ENCODE measurements around the gene NRTN. TPM values are rescaled to one million over a fixed set of nuclear protein-coding genes. Genes with fewer than 3 reads are reported as not detected.

The NRTN gene
- total RNA-seq, 3 donors from 2014 or later (not counting 1 experiment from before 2014, with no cell fraction given) = 0.33 to 0.34 TPM; not detected in 1

DNA sequence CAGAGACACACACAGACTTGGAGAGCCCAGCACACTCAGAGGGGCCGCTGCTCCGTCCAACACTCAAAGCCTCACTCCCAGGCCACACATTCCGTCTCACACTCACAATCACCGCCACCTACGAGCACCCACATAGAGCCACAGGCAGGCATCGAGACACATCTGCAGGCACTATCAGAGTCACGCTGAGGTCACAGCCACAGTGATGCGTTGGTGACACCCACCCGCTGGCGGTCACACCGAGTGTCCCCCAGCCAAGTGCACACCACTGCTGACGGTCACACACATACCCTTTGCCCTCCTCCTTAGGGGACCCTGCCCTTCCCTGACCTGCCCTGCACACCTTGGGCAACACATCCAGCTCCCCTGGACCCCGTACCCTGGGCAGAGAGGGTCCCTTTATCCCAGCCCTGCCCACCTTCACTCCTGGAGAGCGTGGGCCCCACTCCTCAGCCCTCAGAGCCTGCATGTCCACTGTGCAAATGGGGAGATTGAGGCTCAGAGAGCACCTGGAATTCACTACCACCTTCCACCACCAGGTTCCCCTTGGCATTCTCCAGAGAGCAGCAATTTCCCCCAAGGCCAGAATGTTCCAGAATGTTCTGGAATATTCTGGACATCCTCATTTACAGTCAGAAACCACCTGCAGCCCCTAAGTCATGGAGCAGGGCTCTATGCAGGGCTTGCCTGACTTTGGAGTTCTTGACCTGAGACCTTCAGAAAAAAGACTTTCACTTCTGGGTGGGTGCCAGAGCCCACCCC, 60.0 kb downstream of the NRTN start:
- H3K36me3 ChIP-seq (ENCODE audit: control insufficient read depth, insufficient read depth, low read length) = no peaks in the 10 kb centered on the region
- peaks cover 19 to 23% of the 10 kb centered on the region in 2 donors for H3K4me1 Mint-ChIP-seq
- intact Hi-C loops (cut with micrococcal nuclease) = no loop called here
- WGBS (ENCODE audit: insufficient coverage) = 71% methylated on average over 14 of the region's 14 CpGs
- TF ChIP-seq, protein P1, sequence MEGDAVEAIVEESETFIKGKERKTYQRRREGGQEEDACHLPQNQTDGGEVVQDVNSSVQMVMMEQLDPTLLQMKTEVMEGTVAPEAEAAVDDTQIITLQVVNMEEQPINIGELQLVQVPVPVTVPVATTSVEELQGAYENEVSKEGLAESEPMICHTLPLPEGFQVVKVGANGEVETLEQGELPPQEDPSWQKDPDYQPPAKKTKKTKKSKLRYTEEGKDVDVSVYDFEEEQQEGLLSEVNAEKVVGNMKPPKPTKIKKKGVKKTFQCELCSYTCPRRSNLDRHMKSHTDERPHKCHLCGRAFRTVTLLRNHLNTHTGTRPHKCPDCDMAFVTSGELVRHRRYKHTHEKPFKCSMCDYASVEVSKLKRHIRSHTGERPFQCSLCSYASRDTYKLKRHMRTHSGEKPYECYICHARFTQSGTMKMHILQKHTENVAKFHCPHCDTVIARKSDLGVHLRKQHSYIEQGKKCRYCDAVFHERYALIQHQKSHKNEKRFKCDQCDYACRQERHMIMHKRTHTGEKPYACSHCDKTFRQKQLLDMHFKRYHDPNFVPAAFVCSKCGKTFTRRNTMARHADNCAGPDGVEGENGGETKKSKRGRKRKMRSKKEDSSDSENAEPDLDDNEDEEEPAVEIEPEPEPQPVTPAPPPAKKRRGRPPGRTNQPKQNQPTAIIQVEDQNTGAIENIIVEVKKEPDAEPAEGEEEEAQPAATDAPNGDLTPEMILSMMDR (IDR thresholded peaks at IDR 0.05) = no peak
- H3K27me3 ChIP-seq (ENCODE audit: control insufficient read depth, insufficient read depth, low read length) = no peaks in the 10 kb centered on the region
- no peaks in the 10 kb centered on the region for H3K9me3 ChIP-seq (ENCODE audit: control insufficient read depth, insufficient read depth, low read length)
- peak overlapping the region; percentile 83 to 87 for H3K27ac Mint-ChIP-seq
- H3K4me3 Mint-ChIP-seq = peak overlapping the region; percentile 73
- peaks cover 24% of the 10 kb centered on the region for H3K4me1 ChIP-seq (ENCODE audit: control insufficient read depth, insufficient read depth, low read length)
- H3K9me3 Mint-ChIP-seq = no peaks in the 10 kb centered on the region
- peak overlapping the region; percentile 55 for H3K27ac ChIP-seq (ENCODE audit: low read length)
- ATAC-seq = peak; percentile 38 to 59 (median 46)
- H3K4me3 ChIP-seq (ENCODE audit: low read length) = no peak overlapping the region
- no peaks in the 10 kb centered on the region for H3K36me3 Mint-ChIP-seq
- H3K27me3 Mint-ChIP-seq (ENCODE audit: low read depth in 2 of 2) = no peaks in the 10 kb centered on the region
- DNase-seq = peak in 1 of 2 donors; percentile 36

DNA sequence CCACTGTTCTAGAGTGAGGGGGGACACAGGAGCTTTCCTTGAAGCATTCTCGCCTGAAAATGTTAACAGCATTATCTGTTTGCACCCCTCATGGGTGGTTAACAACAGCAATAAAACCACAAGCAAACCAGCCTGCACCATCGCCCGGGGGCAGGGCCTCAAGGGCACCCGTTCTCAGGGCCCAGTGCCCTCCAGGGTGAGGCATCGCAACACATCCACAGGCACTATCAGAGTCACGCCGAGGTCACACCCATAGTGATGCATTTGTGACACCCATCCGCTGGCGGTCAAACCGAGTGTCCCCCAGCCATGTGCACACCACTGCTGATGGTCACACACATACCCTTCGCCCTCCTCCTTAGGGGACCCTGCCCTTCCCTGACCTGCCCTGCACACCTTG, 60.9 kb downstream of the NRTN start:
- peak overlapping the region; percentile 83 to 87 for H3K27ac Mint-ChIP-seq
- TF ChIP-seq, protein P1 (IDR thresholded peaks at IDR 0.05) = no peak
- H3K4me1 Mint-ChIP-seq = peaks cover 19 to 23% of the 10 kb centered on the region in 2 donors
- Histone ChIP-seq H3K4me1 (ENCODE audit: control insufficient read depth, insufficient read depth, low read length) (peaks cover 24% of the 10 kb centered on the region), H3K36me3 (ENCODE audit: control insufficient read depth, insufficient read depth, low read length) (no peaks in the 10 kb centered on the region), H3K27ac (ENCODE audit: low read length) (peak overlapping the region; percentile 55), H3K4me3 (ENCODE audit: low read length) (no peak overlapping the region), H3K9me3 (ENCODE audit: control insufficient read depth, insufficient read depth, low read length) (no peaks in the 10 kb centered on the region), H3K27me3 (ENCODE audit: control insufficient read depth, insufficient read depth, low read length) (no peaks in the 10 kb centered on the region)
- H3K36me3 Mint-ChIP-seq = no peaks in the 10 kb centered on the region
- no peaks in the 10 kb centered on the region for H3K9me3 Mint-ChIP-seq
- intact Hi-C loops (cut with micrococcal nuclease) = no loop called here
- peak in 1 of 2 donors; percentile 31 for DNase-seq
- no peaks in the 10 kb centered on the region for H3K27me3 Mint-ChIP-seq (ENCODE audit: low read depth in 2 of 2)
- ATAC-seq = peak; percentile 75 to 88 (median 82)
- H3K4me3 Mint-ChIP-seq = peak overlapping the region; percentile 71
- 66% methylated on average over 11 of the region's 11 CpGs for WGBS (ENCODE audit: insufficient coverage)

DNA sequence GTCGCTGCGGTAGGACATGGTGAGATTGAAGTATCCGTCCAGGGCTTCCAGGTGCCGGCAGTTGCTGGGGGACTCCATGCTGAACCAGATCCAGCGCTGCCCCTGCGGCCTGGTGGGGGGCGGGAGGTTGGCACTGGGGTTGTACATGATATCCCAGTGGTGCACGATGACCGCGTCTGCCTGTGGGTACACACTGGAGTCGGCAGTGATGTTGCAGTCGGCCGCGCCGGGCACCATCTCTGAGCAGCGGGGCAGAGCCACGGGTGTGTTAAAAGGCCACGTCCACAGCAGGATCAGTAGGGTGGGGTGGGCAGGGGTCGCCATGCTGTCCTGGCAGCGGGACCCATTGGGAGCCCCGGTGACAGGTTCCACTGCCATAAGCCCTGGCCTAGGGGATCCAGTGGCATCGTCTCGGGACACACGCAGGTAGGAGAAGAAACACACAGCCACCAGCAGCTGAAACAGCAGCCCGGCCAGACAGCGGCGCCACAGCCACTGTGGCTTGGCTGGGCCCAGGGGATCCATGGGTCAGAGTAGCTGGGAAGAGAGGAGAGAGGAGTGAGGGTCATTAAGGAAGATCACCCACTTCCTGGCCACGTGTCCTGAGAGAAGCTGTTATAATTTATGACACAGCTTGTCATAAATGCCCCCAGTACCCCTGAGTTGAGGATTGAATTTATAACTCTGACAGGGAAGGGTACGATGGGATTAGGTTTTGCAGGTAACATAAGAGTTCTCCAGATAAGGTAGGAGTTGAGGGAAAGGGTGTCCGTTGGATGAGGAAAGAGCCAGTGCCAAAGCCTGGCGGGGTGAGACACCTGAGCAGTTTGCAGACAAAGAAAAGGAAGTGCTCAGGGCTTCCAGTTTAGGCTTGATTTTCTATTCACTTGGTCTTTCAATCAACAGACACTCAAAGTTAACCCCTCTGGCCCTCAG, 62.6 kb downstream of the NRTN start:
- 91% methylated on average over 31 of the region's 31 CpGs for WGBS (ENCODE audit: insufficient coverage)
- no peaks in the 10 kb centered on the region for H3K9me3 ChIP-seq (ENCODE audit: control insufficient read depth, insufficient read depth, low read length)
- TF ChIP-seq, protein P1 (IDR thresholded peaks at IDR 0.05) = no peak
- H3K27ac ChIP-seq (ENCODE audit: low read length) = no peak overlapping the region
- Mint-ChIP-seq H3K4me1 (peaks cover 18 to 19% of the 10 kb centered on the region in 2 donors), H3K9me3 (no peaks in the 10 kb centered on the region), H3K4me3 (no peak overlapping the region), H3K36me3 (no peaks in the 10 kb centered on the region), H3K27ac (peak overlapping the region in 1 of 2 donors; percentile 40), H3K27me3 (ENCODE audit: low read depth in 2 of 2) (no peaks in the 10 kb centered on the region)
- no peaks in the 10 kb centered on the region for H3K36me3 ChIP-seq (ENCODE audit: control insufficient read depth, insufficient read depth, low read length)
- peaks cover 24% of the 10 kb centered on the region for H3K4me1 ChIP-seq (ENCODE audit: control insufficient read depth, insufficient read depth, low read length)
- DNase-seq = no peak
- H3K4me3 ChIP-seq (ENCODE audit: low read length) = no peak overlapping the region
- H3K27me3 ChIP-seq (ENCODE audit: control insufficient read depth, insufficient read depth, low read length) = no peaks in the 10 kb centered on the region
- intact Hi-C loops (cut with micrococcal nuclease) = no loop called here
- no peak for ATAC-seq
